GM23248 (cell line): ENCODE data around the gene MOB4.
"Not testable (repeated sequence)": the region's sequence is repeated elsewhere in the genome, so short reads cannot be mapped to it uniquely, and the experiment has no call there.

Source experiments
- EZH2 ChIP-seq: fragments of 200-600 bp; sonication (generic); IDR thresholded peaks from 2 replicates; pipeline ENCODE4 v1.6.1; 2018; ENCODE audit warnings: antibody characterized with exemption, mild to moderate bottlenecking; ENCODE audit not compliant: insufficient read depth, poor library complexity, severe bottlenecking
- EZH2phosphoT487 ChIP-seq: fragments of 200-600 bp; sonication (generic); IDR thresholded peaks from 2 replicates; pipeline ENCODE4 v1.6.1; 2018; ENCODE audit warnings: antibody characterized with exemption, moderate library complexity, mild to moderate bottlenecking, low read depth; ENCODE audit not compliant: insufficient read depth

DNA sequence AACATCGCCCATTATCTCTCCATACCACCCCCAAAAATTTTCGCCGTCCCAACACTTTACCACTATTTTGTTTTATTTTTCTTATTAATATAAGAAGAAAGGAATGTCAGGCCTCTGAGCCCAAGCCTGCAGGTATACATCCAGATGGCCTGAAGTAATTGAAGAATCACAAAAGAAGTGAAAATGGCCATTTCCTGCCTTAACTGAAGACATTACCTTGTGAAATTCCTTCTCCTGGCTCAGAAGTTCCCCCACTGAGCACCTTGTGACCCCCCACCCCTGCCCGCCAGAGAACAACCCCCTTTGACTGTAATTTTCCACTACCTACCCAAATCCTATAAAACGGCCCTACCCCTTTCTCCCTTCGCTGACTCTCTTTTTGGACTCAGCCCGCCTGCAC lies 71.4 kb downstream of the MOB4 start:
- not testable (repeated sequence) for TF ChIP-seq EZH2, EZH2phosphoT487
